H9 (cell line): Measurements from ENCODE around the gene TTC19. TPM values are rescaled to one million over a fixed set of nuclear protein-coding genes. Genes with fewer than 3 reads are reported as not detected.

Experiments
- DNase-seq: peaks from one replicate; pipeline ENCODE4 v3.0.0-alpha.2; 2017
- H2AFZ ChIP-seq: one replicate; pipeline ENCODE4 v1.6.1; 2013; ENCODE audit warnings: mild to moderate bottlenecking, low read length, control low read depth, moderate library complexity
- H2AK5ac ChIP-seq: 2 replicates; pipeline ENCODE4 v1.6.1; 2013; ENCODE audit warnings: low read length, control low read depth, mixed read lengths; ENCODE audit not compliant: insufficient read length
- H2BK120ac ChIP-seq: one replicate; pipeline ENCODE4 v1.6.1; 2013; ENCODE audit warnings: low read depth, mild to moderate bottlenecking, low read length, control low read depth, inconsistent platforms; ENCODE audit not compliant: poor library complexity, severe bottlenecking
- H2BK12ac ChIP-seq: 2 replicates; pipeline ENCODE4 v1.6.1; 2013; ENCODE audit warnings: low read length, control low read depth, mixed read lengths, low read depth; ENCODE audit not compliant: insufficient read length
- H2BK15ac ChIP-seq: 2 replicates; pipeline ENCODE4 v1.6.1; 2013; ENCODE audit warnings: low read depth, low read length, control low read depth
- H2BK20ac ChIP-seq: one replicate; pipeline ENCODE4 v1.6.1; 2013; ENCODE audit warnings: low read depth, mild to moderate bottlenecking, low read length, control low read depth, inconsistent platforms; ENCODE audit not compliant: poor library complexity, severe bottlenecking
- H2BK5ac ChIP-seq: 2 replicates; pipeline ENCODE4 v1.6.1; 2013; ENCODE audit warnings: low read length, control low read depth, mixed read lengths; ENCODE audit not compliant: insufficient read length
- H3K14ac ChIP-seq: 2 replicates; pipeline ENCODE4 v1.6.1; 2013; ENCODE audit warnings: low read length, control low read depth; ENCODE audit not compliant: insufficient read depth
- H3K18ac ChIP-seq: 2 replicates; pipeline ENCODE4 v1.6.1; 2013; ENCODE audit warnings: low read depth, mild to moderate bottlenecking, mixed read lengths, low read length, control low read depth; ENCODE audit not compliant: insufficient read length
- H3K23ac ChIP-seq: 2 replicates; pipeline ENCODE4 v1.6.1; 2013; ENCODE audit warnings: low read length, control low read depth, mixed read lengths, low read depth; ENCODE audit not compliant: insufficient read length
- H3K23me2 ChIP-seq: 2 replicates; pipeline ENCODE4 v1.6.1; 2013; ENCODE audit warnings: low read depth, mild to moderate bottlenecking, mixed read lengths, low read length, control low read depth; ENCODE audit not compliant: insufficient read length, poor library complexity, severe bottlenecking
- H3K27ac ChIP-seq: 2 replicates; pipeline ENCODE4 v1.5.1; 2013; ENCODE audit warnings: low read length, control low read depth, mixed read lengths, low read depth; ENCODE audit not compliant: insufficient read length
- H3K27me3 ChIP-seq: 2 replicates; pipeline ENCODE4 v1.6.1; 2013; ENCODE audit warnings: low read length, control low read depth, inconsistent platforms; ENCODE audit not compliant: insufficient read depth
- H3K4ac ChIP-seq: 2 replicates; pipeline ENCODE4 v1.6.1; 2013; ENCODE audit warnings: low read depth, mild to moderate bottlenecking, control low read depth, inconsistent platforms, low read length, moderate library complexity
- H3K4me1 ChIP-seq: 2 replicates; pipeline ENCODE4 v1.6.1; 2013; ENCODE audit warnings: low read length, control low read depth, inconsistent platforms; ENCODE audit not compliant: insufficient read depth
- H3K4me2 ChIP-seq: 2 replicates; pipeline ENCODE4 v1.6.1; 2013; ENCODE audit warnings: low read length, control low read depth, mixed read lengths; ENCODE audit not compliant: insufficient read length, insufficient read depth
- H3K56ac ChIP-seq: 2 replicates; pipeline ENCODE4 v1.6.1; 2013; ENCODE audit warnings: low read depth, mild to moderate bottlenecking, mixed read lengths, low read length, control low read depth; ENCODE audit not compliant: insufficient read length
- H3K79me1 ChIP-seq: 2 replicates; pipeline ENCODE4 v1.6.1; 2013; ENCODE audit warnings: low read depth, mild to moderate bottlenecking, moderate library complexity, low read length, control low read depth, inconsistent platforms; ENCODE audit not compliant: insufficient read depth, poor library complexity, severe bottlenecking
- H3K79me2 ChIP-seq: 2 replicates; pipeline ENCODE4 v1.6.1; 2013; ENCODE audit warnings: low read length, control low read depth, inconsistent platforms; ENCODE audit not compliant: insufficient read depth
- H3K9ac ChIP-seq: 2 replicates; pipeline ENCODE4 v1.6.1; 2013; ENCODE audit warnings: low read length, control low read depth, mixed read lengths; ENCODE audit not compliant: insufficient read length; ENCODE audit errors: extremely low read depth
- H3K9me3 ChIP-seq: one replicate; pipeline ENCODE4 v1.6.1; 2013; ENCODE audit warnings: low read depth, low read length, inconsistent platforms; ENCODE audit not compliant: control insufficient read depth
- H3T11ph ChIP-seq: one replicate; pipeline ENCODE4 v1.6.1; 2013; ENCODE audit warnings: mild to moderate bottlenecking, low read length, control low read depth, inconsistent platforms
- H4K20me1 ChIP-seq: one replicate; pipeline ENCODE4 v1.6.1; 2013; ENCODE audit not compliant: control insufficient read depth, insufficient read length, insufficient read depth
- H4K5ac ChIP-seq: 2 replicates; pipeline ENCODE4 v1.6.1; 2013; ENCODE audit warnings: low read depth, mild to moderate bottlenecking, mixed read lengths, low read length, control low read depth; ENCODE audit not compliant: insufficient read length
- H4K8ac ChIP-seq: replicated peaks from 2 replicates; pipeline ENCODE4 v1.6.1; 2013; ENCODE audit warnings: low read length, control low read depth, mixed read lengths, low read depth; ENCODE audit not compliant: insufficient read length
- H4K91ac ChIP-seq: 2 replicates; pipeline ENCODE4 v1.6.1; 2013; ENCODE audit warnings: low read depth, mild to moderate bottlenecking, moderate library complexity, mixed read lengths, low read length, control low read depth; ENCODE audit not compliant: insufficient read length
- H3K27ac Mint-ChIP-seq, 3 experiments: 2 replicates in 2 of 3; 3 replicates in 1 of 3; pipeline ENCODE4 v1.8.0; 2020 to 2021; ENCODE audit warnings: mixed read lengths in 3 of 3, mild to moderate bottlenecking in 1 of 3, moderate library complexity in 1 of 3
- H3K27me3 Mint-ChIP-seq: 2 replicates; pipeline ENCODE4 v1.8.0; 2021; ENCODE audit warnings: low read depth, mild to moderate bottlenecking, moderate library complexity, mixed read lengths
- H3K36me3 Mint-ChIP-seq, 3 experiments: 2 replicates in 2 of 3; 3 replicates in 1 of 3; pipeline ENCODE4 v1.8.0; 2020 to 2021; ENCODE audit warnings: low read depth in 3 of 3, mixed read lengths in 3 of 3; ENCODE audit not compliant: insufficient read depth in 1 of 3
- H3K4me1 Mint-ChIP-seq, 2 experiments: 2 replicates each; pipeline ENCODE4 v1.8.0; 2020; ENCODE audit warnings: mixed read lengths in 2 of 2
- H3K4me3 Mint-ChIP-seq, 2 experiments: 2 replicates in 1 of 2; 3 replicates in 1 of 2; pipeline ENCODE4 v1.8.0; 2020 to 2021; ENCODE audit warnings: mild to moderate bottlenecking in 2 of 2, mixed read lengths in 2 of 2, moderate library complexity in 1 of 2
- H3K9me3 Mint-ChIP-seq, 2 experiments: 2 replicates in 1 of 2; 3 replicates in 1 of 2; pipeline ENCODE4 v1.8.0; 2020; ENCODE audit warnings: mild to moderate bottlenecking in 2 of 2, mixed read lengths in 2 of 2, moderate library complexity in 1 of 2
- WGBS: extraction: QIAGEN DNeasy Blood & Tissue Kit; methylation state at CpG from one replicate; pipeline ENCODE4 v1.1.7; 2013; ENCODE audit warnings: missing lambda C conversion rate, low lambda C conversion rate, mixed read lengths; ENCODE audit not compliant: insufficient read length; ENCODE audit errors: extremely low coverage; 5-methylcytosine and 5-hydroxymethylcytosine counted together
- total RNA-seq: library from RNA; stranded (reverse); gene quantifications from 2 replicates; pipeline ENCODE4 v1.2.1, GENCODE V29; 2021
- TF ChIP-seq, protein P1 (sequence below): fragments of 200-600 bp; sonication (generic); conservative IDR thresholded peaks from 3 replicates; pipeline ENCODE4 v1.8.0; 2021; ENCODE audit warnings: antibody characterized with exemption, mild to moderate bottlenecking

TTC19 gene
- total RNA-seq, 1 experiment from 2014 or later: 64.3 TPM

DNA sequence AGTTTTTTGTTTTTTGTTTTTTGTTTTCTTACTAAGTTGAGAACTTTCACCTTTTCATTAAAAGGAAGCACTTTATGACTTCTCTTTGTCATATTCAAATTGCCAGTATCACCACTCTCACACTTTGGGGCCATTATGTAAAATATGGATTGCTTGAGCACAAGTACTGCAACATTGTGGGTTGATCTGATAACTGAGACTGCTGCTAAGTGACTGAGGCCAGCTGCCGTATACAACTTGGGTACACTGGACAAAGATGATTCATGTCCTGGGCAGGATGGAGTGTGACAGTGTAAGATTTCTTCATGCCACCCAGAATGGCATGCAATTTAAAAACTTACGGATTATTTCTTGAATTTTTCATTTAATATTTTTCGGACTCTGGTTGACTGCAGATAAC is 7.8 kb downstream of the TTC19 start:
- H3K79me1 ChIP-seq: no peaks in the 10 kb centered on the region
- no peaks in the 10 kb centered on the region for H3K27me3 ChIP-seq
- no peak overlapping the region for H2BK20ac ChIP-seq
- H3T11ph ChIP-seq: no peak overlapping the region
- Mint-ChIP-seq H3K4me3 (no peak overlapping the region), H3K36me3 (peaks cover 52 to 93% (median 81%) of the 10 kb centered on the region in 3 experiments), H3K27me3 (no peaks in the 10 kb centered on the region), H3K9me3 (no peaks in the 10 kb centered on the region), H3K4me1 (peaks cover 0 to 4% of the 10 kb centered on the region in 2 experiments; a peak in 3 of 4 replicates), H3K27ac (no peak overlapping the region)
- no peaks in the 10 kb centered on the region for H3K9me3 ChIP-seq
- no peak overlapping the region for H3K9ac ChIP-seq
- no peak overlapping the region for H2BK5ac ChIP-seq
- no peak overlapping the region for H2AFZ ChIP-seq
- no peak overlapping the region for H2BK12ac ChIP-seq
- H4K91ac ChIP-seq: no peak overlapping the region
- no peak overlapping the region for H4K5ac ChIP-seq
- no peak overlapping the region for H3K4me2 ChIP-seq
- no peak overlapping the region for H2AK5ac ChIP-seq
- TF ChIP-seq, protein P1, sequence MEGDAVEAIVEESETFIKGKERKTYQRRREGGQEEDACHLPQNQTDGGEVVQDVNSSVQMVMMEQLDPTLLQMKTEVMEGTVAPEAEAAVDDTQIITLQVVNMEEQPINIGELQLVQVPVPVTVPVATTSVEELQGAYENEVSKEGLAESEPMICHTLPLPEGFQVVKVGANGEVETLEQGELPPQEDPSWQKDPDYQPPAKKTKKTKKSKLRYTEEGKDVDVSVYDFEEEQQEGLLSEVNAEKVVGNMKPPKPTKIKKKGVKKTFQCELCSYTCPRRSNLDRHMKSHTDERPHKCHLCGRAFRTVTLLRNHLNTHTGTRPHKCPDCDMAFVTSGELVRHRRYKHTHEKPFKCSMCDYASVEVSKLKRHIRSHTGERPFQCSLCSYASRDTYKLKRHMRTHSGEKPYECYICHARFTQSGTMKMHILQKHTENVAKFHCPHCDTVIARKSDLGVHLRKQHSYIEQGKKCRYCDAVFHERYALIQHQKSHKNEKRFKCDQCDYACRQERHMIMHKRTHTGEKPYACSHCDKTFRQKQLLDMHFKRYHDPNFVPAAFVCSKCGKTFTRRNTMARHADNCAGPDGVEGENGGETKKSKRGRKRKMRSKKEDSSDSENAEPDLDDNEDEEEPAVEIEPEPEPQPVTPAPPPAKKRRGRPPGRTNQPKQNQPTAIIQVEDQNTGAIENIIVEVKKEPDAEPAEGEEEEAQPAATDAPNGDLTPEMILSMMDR: no peak
- H3K23ac ChIP-seq: no peak overlapping the region
- H4K20me1 ChIP-seq: no peaks in the 10 kb centered on the region
- no peak for DNase-seq
- no peak overlapping the region for H2BK15ac ChIP-seq
- no peak overlapping the region for H2BK120ac ChIP-seq
- no peaks in the 10 kb centered on the region for H3K79me2 ChIP-seq
- no peaks in the 10 kb centered on the region for H3K23me2 ChIP-seq
- H3K4ac ChIP-seq: no peak overlapping the region
- no peak overlapping the region for H3K56ac ChIP-seq
- H3K18ac ChIP-seq: no peak overlapping the region
- H3K4me1 ChIP-seq: no peaks in the 10 kb centered on the region
- no CpG with 5 or more reads among the region's 3 CpGs for WGBS
- H3K27ac ChIP-seq: no peak overlapping the region
- H4K8ac ChIP-seq: no peak overlapping the region
- no peak overlapping the region for H3K14ac ChIP-seq
